DMS79 (cell line): ENCODE results near the gene STK17A.
"Not testable (repeated sequence)": the region's sequence is repeated elsewhere in the genome, so short reads cannot be mapped to it uniquely, and the experiment has no call there.

Experiments
- DNase-seq: peaks from one replicate; lab custom pipeline; 2025; lab: John Stamatoyannopoulos, UW

STK17A gene

DNA sequence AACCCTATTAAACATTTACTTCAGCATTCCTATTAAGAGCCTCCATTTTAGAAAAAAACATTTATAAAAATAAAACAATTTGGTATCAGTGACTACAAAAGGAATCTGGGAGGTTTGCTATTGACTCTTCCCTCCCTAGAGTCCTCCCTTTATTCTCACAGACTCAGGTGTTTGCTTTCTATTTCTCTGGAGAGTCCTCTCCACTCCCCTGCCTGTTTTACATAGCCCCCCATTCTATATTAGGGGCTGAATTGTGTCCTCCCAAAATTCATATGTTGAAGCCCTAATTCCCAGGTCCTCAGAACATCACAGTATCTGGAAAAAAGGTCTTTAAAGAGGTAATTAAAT, 76.6 kb downstream of the STK17A start:
- no peak for DNase-seq

DNA sequence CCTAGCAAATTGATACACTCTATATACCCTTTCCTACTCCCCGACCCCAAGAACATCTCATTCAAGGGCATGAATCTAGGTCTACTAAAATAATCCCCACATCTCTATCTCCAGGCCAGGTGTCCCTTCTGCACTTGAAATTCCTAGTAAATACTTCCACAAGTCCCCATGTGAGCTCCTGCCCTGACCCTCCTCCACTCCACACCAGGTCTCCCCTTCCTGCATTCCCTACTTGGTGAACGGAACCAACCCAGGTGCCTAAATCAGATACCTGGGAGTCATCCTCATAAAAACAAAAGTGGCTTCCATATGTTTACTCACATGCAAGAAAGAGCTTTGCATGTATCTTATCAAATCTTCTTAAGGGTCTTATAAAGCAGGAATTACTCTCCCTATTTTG, 77.2 kb downstream of the STK17A start:
- no peak for DNase-seq

DNA sequence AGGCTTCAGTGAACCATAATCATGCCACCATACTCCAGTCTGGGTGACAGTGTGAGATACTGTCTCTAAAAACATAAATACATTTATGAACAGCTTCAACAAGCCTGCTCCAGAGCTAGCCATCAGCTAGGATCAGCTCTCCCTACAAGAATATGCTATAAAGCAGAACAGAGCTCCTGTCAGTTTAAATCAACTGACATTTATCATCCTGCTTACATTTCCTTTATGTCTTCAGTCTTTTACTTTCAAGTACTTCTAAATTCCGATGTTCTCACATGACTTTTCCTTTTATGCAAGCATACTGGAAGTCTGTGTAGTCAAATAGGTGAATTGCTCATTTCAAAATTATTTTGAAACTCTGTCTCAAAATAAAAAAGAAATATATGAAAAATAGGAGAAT, 81.8 kb downstream of the STK17A start:
- DNase-seq, result no peak

DNA sequence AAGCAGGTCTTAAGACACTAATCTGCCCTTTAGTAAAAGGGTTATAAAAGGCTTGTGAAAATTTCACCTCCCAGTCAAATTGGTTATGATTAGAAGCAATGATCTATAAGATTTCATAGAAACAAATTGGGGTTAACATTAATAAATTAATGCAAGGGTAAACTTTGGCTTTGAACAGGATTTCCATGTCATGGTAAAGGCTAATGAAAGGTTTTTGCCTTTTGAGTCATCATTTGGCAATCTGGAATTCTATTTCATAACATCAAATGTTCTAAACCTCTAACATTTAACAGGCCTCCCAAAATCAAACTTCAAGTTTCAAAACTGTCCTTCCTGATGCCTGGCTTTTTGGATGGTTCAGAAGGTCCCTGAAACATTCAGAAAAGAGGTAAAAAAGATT, 84.0 kb downstream of the STK17A start:
- DNase-seq, result no peak

DNA sequence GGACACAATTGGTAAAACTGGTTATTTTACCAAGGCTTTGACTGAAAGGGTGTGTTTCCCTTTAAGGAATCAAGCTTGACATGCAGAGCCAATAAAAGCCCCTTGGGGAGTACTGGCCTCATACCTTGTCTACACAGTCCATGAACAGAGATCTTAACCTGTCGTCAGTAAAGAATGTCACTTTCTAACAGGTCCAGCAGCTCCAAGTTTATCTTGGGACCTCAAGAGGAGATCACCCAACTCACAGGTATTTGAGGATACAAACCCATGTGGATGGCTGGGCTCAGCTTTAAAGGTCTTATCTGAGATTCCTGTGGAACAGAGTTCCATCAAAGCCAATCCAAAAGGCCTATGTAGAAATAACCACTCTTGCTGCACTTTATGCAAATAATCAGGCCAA, 85.1 kb downstream of the STK17A start:
- no peak for DNase-seq

DNA sequence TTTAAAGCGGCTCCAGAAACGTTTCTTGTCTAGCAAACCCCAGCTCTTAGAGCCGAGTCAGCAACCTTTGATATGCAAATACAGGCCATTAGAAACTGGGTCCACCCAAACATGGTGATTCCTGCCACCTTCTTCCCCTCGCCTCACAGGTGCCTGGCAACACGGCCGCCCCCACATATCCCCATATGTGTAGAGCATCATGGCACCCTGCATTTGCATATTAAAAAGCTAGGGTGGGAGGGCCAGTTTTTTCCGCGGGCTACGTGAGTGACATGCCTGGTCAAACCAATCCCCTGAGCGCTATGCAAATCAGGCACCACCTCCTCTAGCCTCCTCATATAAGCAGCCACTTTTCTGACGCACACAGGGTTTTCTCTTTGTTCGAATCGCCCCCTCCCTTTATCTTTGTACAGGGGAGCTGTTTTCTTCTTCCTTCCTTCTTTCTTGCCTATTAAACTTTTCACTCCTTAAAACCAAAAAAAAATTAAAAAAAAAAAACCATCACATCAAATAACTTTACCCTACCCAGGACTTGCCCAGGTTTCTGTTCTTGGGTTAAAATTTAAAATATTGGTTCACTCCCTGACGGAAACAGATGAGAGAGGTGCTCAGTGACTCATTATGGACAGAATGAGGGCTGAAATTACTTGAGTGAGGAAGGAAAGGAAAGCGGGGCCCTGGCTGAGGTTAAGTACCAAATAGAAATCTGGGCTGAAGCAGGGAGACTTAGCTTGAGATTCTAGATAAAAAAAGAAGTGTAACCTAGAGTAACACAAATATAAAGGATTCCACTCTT, 86.6 kb downstream of the STK17A start:
- no peak for DNase-seq

DNA sequence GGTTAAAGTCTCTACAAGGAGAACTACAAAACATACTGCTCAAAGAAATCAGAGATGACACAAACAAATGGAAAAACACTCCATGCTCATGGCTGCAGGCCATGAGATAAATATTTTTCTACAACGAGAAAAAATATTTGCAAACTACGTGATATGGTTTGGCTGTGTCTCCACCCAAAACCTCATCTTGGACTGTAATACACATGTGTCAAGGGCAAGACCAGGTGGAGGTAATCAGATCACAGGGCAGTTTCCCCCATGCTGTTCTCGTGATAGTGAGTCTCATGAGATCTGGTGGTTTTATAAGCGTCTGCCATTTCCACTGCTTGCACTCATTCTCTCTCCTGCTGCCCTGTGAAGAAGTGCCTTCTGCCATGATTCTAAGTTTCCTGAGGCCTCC, 88.6 kb downstream of the STK17A start:
- no peak for DNase-seq

DNA sequence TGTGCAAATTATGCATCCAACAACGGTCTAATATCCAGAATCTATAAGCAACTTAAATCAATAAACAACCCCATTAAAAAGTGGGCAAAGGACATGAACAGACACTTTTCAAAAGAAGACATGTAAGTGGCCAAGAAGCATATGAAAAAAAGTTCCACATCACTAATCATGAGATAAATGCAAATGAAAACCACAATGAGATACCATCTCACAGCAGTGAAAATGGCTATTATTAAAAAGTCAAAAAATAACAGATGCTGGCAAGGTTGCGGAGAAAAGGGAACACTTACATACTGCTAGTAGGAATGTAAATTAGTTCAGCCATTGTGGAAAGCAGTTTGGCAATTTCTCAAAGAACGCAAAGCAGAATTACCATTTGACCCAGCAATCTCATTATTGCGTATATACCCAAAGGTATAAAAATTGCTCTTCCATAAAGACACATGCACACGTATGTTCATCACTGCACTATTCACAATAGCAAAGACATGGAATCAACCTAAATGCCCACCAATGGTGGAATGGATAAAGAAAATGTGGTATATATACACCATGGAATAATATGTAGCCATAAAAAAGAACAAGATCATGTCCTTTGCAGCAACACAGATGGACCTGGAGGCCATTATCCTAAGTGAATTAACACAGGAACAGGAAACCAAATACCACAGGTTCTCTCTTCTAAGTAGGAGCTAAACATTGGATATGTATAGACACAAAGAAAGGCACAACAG, 90.5 kb downstream of the STK17A start:
- DNase-seq, result not testable (repeated sequence)

DNA sequence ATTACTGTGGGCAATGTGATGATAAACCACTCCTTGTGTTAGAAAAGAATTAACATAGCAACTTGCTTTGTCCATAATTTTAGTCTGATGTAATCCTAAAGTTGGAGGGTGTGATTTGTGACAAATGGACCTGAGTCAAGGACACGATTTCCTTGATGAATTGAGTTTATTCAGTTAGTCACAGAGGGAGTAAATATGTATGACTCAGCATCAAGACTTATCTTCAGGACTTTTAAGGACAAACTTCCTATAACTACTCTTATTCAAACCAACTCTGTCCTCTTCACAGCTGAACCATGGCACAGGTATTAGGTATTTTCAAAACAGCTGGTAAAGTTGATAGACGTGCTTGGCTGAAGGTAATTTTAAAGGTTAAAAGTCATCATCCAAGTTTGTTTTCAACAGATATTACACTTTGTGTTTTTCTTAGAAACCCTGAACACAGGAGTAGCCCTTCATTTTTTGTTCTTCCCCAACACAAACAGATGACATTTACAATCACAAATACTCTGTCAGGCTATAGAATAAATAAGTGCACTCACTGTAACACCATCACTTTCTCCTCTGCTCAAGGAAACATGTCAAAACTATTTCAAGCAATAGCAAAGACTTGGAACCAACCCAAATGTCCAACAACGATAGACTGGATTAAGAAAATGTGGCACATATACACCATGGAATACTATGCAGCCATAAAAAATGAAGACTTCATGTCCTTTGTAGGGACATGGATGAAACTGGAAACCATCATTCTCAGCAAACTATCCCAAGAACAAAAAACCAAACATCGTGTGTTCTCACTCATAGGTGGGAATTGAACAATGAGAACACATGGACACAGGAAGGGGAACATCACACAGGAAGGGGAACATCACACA, 91.9 kb downstream of the STK17A start:
- no peak for DNase-seq
